ENCODE results near the gene VEPH1.

Gene VEPH1

DNA sequence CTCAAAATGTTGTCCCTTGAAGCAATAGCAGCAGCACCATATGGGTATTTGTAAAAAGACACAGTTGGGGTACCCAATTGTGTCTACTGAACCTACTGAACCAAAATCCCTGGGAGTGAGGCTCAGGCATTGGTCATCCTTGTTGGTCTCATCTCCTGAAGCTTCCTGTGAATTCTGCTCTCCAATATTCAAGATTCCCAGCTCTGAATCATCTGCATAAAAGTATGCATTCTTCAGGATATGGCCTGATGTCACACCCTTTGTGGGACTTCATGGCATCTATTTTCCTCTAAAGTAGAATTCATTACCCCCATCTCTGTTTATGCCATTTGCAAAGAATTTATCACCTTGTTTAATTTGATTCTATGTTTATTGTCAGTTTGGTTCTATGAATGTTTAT is 79.9 kb downstream of the VEPH1 start:
- no peak for DNase-seq

DNA sequence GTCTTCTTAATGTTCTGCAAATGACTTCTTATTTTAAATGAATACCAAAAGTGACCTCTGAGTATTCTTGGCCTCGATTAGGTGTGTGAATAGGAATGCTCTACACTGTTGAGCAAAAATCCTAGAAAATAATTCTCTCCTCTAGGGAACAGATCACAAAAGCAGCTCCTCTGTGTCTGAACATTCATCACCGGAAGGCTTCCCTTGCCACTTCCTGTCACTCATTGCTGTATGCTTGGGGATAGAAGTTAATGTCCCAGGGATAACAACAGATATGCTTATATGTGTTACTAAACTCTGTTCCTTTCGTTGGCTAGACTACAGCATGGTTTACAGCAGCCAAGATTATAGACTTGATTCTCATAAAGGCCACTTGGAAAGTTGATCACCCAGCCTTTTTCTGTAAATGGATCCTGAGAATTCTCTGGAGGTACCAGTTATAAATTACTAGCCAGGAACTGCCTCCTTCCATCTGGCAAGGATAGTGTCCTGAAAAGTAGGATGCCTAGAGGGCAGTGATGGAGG is 82.5 kb downstream of the VEPH1 start:
- no peak for DNase-seq

DNA sequence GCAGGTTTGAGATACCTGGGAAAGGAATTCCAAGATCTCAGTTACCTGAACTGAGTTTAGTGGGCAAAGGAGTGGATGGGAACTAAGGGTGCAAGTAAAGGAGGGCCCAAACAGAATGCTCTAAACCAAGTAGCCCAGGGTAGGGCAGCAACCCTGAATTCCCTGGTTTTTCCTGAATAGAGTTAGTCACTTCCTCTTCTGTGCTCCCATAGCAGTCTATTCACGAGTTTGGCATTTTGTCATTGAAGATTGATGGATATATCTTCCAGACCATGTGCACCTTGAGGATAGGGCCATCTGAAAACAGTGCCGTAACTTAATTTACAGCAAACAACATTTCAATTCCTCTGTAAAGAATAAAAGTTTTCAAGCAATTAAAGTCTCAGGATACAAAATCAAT is 85.1 kb downstream of the VEPH1 start:
- DNase-seq: no peak

DNA sequence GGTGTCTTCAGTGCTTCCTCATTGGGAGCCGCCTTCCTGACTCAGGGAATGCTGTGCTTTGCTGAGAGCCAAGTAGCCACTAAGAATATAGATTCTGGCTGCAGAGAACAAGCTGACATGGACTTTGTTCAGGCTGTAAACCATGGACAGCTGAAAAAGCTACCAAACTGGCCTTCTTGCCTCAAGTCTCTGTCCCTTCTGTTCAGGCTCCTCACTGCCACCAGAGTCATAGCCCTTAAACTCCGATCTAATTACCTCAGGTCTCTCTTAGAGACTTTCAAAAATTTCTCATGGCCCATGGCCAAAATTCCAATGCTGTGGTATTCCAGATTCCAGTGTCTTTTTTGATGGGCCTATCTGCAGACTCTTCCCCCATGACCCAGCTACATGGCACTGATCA is 86.0 kb downstream of the VEPH1 start:
- no peak for DNase-seq

DNA sequence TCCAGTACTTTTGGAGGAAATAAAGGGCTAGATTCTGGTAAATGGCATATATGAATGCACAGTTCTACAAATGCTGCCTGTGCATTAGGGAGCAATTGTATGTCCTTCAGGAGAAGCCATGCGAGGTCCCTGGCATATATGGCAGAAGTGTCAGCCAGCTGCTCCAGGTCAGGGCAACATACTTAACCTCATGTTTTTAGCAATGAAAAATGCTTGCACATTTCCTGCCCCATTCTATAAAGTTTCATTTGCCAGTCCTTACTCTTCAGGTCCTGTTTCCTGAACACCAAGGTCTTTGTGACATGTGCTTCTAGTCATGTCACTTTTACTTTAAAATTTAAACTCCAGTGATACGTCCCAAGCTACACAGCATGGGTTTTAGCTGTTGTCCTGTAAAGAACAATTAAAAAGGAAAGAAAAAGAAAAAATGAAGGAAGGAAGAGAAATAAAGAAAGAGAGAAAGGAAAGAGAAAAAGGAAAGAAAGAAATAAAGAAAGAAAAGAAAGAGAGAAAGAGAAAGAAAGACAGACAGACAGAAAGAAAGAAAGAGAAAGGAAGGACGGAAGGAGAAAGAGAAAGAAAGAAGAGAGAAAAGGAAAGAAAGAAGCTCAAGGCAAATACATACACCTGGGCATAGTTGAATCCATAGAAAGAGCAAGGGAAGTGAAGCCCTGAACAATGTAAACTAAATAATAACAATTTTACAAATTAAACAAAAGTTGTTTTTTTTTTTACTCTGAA is 86.7 kb downstream of the VEPH1 start:
- DNase-seq: no peak

DNA sequence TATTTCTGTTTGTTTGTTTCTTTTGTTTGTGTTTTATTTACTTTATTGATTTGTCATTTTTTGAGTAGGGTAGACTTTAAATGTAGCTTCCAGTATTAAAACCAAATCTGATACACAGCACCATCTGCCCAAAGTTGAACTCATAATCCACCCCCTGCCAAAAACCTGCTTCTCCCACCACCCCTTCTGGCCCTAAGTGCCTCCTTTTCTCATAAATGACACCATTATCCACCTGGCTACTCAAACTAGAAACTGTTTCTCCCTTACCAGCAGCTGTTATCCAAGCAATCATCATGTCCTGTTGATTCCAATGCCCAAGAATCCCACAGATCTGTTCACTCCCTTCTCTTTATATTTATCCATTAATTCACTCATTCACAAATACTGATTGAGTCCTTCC is 88.4 kb downstream of the VEPH1 start:
- no peak for DNase-seq

DNA sequence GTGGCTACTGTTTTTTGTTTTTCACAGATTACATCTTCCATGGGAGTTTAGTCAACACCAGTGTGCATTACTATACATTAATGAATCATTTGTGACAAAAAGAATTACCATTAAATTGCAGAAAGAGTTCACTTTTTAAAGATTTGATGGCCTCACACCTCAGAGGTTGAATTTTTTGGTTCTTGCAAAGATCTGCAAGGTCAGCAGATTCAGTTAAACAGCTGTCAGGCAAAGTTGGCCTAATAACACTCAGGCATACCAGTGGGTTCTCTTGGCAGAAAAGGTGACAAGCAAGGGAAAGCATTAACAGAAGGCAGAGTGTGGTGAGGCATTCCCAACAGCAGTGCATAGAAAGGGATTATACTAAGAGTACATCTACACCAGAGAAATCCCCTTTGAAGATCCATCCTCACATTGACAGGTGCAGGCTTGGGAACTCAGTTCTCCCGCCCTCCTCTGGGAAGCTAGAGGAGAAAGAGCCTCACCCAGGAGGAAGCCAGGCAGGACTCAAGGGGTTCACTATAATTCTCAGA is 90.8 kb downstream of the VEPH1 start:
- DNase-seq: no peak

DNA sequence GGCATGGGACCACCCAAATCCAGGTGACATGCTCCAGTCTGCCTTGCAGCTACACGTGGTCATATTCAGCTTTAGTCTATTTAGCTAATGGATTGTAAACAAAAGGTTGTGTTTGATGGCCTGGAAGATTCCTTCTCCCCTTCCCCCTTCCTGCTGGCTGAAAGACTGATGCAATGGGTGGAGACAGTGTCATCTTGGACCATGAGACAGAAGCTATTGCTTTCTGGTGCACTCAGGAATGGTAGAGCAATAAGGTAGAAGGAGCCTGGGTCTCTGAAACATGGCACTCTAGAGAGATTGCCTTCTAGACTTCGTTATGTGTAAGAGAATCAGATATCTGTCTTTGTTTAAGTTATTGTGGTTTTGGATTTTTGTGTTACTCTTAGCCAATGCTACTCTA is 92.3 kb downstream of the VEPH1 start:
- no peak for DNase-seq

DNA sequence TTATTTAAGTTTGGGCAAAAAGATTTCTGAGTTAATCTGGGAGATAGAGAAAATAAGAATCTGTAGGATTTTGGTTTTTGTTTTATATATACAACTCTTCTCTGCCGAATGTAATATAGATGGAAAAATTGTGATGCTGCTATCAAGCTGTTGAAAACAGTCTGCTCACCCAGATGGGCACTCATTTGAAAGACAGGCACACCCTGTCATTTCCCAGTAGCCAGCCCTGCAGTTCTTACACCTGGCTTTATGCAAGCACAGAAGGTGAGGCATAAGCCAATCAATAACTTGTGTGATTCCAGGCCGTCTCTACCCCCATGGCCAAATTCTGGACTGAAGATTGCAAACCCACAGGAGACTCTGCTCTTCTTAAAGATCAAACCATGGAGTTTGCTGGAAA is 93.7 kb downstream of the VEPH1 start:
- DNase-seq: no peak

DNA sequence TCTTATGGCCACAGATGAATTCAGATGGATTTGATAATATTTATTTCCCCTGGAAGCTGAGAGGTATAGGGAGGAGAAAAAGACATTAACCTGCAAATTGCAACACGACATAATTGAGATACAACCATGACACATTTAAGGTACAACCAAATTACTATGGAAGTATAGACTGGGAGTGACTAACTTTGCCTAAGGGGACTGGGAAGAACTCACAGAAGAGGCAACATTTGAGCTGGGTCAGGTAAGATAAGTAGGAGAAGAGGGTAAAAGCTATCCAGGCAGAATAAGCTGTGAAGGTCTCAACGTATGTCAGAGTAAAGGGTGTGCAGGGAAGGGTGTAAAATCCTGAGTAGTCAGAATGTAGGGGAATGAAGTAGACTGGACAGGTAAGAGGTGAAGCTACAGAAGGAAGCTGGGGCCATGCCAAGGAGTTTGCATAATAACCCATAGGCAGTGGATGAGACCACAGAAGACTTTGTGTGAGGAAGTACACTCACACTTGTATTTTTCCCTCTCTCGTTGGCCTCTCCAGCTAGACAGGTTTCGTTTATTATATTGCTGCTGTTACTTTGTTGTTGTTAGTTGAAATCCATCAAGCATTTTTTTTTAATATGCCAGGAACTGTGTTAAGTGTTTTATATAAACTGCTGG is 94.6 kb downstream of the VEPH1 start:
- DNase-seq: no peak

DNA sequence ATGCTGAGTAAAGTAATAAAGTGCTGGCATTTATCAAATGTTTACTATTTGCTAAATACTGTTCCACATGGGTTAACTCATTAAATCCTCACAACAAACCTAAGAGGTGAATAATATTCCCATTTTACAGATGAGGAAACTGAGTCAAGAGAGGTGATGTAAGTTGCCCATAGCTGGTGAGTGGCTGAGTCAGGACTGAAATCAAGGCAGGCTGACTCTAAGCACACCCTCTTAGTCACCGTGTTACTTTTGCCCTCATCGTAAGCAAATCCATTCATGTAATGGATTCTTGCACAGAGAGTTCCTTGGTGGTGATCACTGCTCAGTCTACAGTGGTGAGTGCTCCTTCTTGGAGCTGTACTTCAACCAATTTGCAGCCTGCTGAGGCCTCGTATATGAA is 95.4 kb downstream of the VEPH1 start:
- DNase-seq: no peak

DNA sequence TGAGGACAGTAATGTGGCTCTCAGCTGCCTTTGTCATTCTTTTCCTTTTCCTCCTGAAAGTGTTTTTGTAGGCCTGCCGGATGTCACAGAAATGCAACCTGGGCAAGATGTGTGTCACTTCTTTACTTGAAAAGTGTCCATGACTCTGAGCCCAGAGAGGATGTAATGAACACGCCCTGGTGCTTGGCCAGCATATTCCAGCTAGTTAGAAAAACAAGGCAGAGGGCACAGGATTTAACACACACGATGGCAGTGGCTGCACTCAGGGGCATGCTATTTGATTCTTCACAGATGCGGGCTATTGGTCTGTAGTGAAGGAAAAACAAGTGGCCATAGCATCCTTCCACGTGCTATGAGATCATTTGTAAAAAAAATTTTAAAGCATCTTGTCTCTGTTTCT is 96.8 kb downstream of the VEPH1 start:
- no peak for DNase-seq

DNA sequence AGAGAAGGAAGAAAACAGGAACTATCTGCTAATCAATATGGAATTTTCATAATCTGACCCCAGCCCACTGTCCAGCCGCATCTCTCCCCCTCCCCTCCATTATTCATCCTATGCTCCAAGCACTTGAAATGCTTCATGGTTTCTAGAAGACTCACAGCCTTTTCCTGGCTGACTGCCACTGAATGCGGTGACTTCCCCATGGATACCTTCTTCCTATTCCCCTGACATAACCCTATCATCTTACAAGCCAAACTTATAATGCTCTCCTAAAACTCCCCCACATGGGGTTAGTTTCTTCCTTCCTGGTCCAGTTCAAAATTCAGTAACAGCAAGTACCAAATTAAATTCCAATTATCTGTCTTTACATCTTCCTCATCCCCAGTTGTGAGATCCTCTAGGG is 97.8 kb downstream of the VEPH1 start:
- DNase-seq: no peak

DNA sequence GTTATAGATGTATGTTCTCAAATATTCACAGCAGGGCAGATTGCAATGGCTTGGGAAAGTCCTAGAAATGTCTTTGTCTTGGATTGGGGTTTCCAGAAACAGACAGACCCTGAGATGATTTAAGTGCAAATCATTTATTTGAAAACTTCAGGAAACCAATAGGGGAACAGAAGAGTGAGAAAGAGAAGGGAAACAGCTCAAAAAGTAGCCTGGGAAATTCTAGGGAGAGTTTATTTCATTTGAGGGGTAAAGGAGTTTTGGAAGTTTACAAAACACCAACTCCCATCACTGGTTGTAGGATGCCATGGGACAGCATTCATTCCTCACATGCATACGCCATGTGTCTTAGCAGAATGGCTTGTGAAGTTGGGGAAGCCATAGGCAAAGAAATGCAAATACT is 98.8 kb downstream of the VEPH1 start:
- DNase-seq: no peak

DNA sequence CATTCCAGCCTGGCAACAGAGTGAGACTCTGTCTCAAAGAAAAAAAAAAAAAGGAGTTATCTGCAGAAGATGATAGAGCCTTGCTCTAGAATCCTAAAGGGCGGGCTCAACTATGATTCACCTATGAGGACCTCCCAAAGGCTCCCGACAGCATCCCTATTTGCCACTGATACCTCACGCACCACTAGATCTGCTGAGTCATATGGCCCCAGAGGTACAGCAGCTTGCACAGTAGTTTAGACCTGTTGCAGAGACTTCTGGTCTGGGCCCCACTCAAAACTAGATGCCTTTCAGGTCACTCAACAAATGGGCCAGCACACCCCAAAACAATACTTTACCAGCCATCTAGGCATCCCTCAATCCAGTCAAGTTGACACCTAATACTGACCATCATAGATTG is 104.6 kb downstream of the VEPH1 start:
- no peak for DNase-seq

DNA sequence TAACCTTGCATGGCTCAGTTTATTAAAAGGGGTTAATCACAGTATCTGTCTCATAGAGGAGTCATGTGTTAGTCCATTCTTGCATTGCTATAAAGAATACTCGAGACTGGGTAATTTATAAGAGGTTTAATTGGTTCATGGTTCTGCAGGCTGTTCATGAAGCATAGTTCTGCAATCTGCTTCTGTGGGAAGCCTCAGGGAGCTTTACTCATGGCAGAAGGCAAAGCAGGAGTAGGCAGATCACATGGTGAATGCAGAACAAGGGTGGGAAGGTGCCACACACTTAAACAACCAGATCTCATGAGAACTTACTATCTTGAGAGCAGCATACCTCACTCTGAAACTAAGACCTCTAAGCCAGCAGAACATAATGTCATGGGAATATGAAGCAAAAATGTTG is 108.8 kb downstream of the VEPH1 start:
- DNase-seq: no peak

DNA sequence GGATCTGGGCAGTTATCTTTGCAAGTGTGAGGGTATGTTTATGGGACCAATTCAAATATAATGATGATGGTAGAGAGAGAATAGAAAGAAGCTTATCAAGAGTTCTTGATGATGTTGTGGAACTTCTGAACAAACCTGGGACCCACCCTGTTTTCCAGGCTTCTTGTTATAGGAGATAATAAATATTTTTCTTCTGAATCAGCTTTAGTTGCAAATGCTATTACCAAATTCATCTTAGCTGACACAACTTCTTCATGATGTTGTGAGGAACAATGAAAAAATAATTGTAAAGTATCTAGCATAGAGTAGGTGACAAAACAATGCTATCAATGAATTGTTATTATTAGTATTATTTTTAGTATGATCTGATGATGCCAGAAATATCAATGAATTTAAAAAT is 110.1 kb downstream of the VEPH1 start:
- no peak for DNase-seq

DNA sequence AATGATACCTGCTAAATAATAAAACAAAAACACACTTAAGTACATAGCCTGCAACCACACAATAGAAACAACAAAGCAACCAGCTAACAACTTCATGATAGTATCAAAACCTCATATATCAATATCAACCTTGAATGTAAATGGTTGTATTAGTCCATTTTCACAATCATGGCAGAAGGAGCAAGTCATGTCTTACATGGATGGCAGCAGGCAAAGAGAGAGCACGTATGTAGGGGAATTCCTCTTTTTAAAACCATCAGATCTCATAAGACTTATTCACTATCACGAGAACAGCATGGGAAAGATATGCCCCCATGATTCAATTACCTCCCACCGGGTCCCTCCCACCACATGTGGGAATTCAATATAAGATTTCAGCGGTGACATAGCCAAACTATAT is 111.1 kb downstream of the VEPH1 start:
- DNase-seq: no peak

DNA sequence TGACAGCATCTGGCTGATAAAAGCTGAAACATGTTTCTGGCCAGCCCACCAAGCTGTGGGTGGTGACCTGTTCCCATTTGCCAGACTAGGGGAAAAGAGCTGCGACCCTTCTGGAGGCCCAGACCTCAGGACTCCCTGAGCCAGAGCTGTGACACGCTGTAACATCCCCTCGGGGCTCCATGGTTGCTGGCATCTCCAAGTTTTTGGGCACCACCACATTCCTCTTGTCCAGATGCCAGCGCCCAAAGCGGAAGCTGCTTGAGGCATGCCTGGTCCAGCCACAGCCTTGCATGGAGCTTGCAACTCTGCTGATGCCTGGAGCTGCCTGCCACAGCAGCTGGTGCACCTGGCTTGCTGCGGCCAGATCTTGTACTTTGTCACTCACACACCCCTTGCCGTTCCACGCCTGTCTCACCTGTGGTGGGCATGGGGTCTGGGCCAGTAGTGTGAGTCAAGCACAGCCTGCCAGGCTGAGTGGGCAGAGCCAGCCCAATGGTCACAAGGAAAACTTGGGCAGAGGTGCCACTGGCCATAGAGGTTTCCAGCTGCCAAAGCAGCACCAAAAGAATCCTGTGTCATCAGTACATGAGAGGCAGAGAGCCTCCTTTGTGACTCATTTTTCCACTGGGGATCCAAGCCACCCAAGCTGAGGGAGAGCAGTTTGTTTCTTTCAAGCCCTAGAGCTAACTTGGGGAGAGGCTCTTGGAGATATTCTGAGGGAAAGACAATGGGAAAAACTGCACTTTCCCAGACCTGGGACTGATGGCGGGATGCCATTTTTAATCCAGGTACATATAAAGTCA is 112.3 kb downstream of the VEPH1 start:
- DNase-seq: no peak

DNA sequence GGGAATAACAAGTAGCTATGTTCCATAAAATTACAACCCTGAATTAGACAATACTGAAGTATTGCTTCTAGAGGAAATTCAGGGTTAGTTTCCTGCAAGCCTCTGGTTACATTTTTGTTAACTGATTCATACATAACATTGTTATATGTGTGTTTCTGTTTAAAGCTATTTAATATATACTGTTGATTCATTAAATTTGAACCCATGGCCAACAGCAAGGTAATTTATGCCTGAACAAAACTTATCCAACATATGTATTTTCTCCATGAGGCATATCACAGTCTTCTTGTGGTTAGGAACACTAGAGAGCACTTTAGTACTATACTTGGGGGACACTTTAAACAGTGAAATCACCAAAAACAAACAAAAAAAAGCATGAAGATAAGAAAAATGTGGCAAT is 114.2 kb downstream of the VEPH1 start:
- DNase-seq: no peak

DNA sequence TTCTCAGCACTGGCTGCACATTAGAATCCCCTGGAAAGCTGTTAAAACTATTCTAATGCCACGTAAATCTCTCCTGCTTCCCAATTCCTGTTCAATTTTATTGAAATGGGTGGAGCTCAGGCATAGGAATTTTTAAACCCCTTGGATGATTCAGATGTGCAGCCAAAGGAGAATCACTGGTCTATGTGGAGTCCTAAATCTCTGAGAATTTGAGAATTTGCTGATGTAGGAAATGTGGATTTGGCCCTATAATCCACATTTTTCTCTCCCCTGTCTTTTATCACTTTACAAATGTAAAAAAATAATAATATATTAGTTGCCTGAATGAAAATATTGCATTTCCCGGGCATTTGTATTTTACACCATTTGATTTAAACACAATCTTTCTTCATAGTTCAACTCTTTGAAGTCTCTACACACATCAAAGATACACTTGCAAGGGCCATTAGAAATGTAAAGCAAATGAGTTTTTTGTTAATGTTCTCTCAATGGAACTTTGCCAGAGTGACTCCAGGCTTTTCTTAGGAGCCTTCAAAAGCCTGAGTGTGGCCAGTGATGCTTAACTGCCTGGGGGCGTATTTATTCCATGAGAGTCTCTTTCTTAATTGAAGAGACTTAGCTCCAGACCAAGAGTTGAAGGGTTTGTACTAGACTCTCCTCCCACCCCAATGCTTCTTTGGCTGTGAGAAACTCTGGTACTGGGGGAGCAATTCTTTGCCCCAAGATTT is 115.3 kb downstream of the VEPH1 start:
- DNase-seq: no peak

DNA sequence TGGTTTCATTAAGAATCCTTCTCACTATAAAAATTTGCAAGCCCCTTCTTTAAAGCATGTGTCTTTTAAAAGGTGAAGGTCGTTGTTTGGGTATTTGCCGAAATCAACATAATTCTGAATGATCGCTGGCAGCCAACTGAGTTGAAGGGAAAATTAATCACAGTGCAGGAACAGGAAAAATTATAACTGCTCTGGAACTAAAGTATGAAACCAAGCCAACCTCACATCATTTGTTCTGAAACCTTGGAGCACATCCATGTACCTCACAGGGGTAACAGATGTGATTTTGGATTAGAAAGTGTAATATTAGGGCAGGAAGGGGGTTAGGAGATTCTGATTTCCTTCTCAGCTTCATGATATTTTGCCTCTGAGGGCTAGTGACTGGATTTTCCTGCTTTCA is 118.7 kb downstream of the VEPH1 start:
- no peak for DNase-seq

DNA sequence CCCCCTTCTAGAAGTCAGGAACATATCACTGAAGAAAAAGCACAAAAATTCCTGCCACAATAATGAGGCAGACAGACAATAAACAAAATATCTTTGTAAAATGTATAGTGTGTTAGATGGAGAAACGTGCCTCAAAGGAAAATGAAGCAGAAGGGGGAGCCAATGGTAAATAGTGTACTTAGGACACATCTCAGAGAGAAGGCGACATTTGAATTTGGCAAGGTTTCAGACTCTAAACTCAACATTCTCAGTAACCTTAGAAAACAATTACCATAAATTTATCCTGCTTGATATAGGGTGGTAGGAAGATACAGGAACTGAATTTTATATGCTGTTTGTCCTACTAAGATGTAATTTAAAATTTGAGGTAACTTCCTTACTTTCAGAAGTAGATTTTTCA is 119.2 kb downstream of the VEPH1 start:
- no peak for DNase-seq
